ENCODE data around the gene PDAP1. TPM values are rescaled to one million over a fixed set of nuclear protein-coding genes. Genes with fewer than 3 reads are reported as not detected.

The PDAP1 gene
- total and polyA plus RNA-seq, 2 donors from 2014 or later: 84.7 to 119 TPM

DNA sequence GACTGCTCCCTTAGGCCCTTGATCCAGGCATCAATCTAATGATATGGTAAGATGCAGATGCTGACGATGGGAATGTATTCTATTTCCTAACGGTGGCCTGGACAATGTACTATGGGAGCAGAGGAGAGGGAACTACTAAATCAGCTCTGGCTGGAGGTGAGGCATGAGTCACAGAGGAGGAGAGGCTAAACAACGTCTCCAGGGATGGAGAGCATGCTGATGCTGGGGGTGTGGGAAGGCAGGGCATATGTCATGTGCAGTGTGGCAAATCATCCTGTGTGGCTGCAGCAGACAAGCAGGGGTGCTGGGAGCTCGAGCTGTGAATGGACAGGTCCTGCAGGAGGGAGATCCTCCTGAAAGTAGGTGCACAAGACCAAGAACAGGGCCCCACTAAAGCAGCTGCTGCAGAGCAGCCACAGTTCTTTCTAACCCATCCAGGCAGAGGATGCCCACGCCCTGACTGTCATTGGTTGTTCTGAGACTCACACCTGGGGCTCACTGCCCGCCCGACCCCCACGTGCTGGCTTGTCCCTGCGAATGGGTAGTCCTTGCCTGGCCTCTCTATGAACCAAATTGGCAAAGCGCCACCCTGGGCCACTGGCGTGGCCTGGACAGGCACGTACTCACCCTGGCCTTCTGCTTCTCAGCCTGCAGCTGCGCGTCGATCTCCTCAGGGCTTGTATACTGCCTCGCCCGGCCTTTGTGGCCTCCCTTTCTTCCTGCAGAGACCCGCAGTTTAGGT lies 4.0 kb downstream of the PDAP1 start:
- Histone ChIP-seq H3K4me1 (ENCODE audit: control insufficient read depth in 2 of 3, insufficient read depth in 2 of 3, low read depth in 1 of 3, low read length in 3 of 3) (peaks cover 0 to 23% (median 8%) of the 10 kb centered on the region in 3 donors), H3K27ac (ENCODE audit: low read depth in 2 of 2, low read length in 2 of 2) (no peak overlapping the region), H3K9me3 (ENCODE audit: control insufficient read depth in 2 of 3, insufficient read depth in 1 of 3, low read length in 3 of 3) (no peaks in the 10 kb centered on the region), H3K4me3 (ENCODE audit: low read length in 3 of 3) (no peak overlapping the region), H3K27me3 (ENCODE audit: control insufficient read depth, insufficient read depth, low read length) (no peaks in the 10 kb centered on the region), H3K9ac (ENCODE audit: low read length in 3 of 3) (no peak overlapping the region), H3K36me3 (ENCODE audit: control insufficient read depth in 2 of 3, insufficient read depth in 3 of 3, low read length in 3 of 3) (peaks cover 5 to 33% (median 27%) of the 10 kb centered on the region in 3 donors)
- DNase-seq (no peak), FAIRE-seq (no peak)
- TF ChIP-seq, protein P1, sequence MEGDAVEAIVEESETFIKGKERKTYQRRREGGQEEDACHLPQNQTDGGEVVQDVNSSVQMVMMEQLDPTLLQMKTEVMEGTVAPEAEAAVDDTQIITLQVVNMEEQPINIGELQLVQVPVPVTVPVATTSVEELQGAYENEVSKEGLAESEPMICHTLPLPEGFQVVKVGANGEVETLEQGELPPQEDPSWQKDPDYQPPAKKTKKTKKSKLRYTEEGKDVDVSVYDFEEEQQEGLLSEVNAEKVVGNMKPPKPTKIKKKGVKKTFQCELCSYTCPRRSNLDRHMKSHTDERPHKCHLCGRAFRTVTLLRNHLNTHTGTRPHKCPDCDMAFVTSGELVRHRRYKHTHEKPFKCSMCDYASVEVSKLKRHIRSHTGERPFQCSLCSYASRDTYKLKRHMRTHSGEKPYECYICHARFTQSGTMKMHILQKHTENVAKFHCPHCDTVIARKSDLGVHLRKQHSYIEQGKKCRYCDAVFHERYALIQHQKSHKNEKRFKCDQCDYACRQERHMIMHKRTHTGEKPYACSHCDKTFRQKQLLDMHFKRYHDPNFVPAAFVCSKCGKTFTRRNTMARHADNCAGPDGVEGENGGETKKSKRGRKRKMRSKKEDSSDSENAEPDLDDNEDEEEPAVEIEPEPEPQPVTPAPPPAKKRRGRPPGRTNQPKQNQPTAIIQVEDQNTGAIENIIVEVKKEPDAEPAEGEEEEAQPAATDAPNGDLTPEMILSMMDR (IDR thresholded peaks at IDR 0.05; ENCODE audit: borderline replicate concordance, extremely low read depth, insufficient read depth): no peak
- intact Hi-C loops (cut with DNase I): no loop called here

DNA sequence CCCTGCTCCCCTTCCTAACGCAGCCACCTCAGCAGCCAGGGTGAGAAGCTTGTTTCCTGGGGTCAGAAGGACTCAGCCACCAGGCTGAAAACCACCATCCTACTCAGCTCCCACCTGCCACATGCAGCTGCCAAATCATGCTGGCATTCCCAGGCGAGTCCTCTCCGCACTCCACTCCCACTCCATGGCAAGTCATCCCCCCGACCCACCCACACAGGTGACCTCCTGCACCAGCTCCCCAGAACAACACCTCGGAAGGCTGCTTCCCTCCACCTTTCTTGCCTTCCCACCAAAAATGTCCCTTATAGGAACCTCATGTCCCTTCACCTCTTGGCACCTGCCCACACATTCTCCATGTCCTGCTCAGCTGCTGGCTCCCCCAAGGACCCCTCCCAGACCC lies 4.6 kb downstream of the PDAP1 start:
- DNase-seq (no peak), FAIRE-seq (no peak)
- no peak overlapping the region for H3K27ac ChIP-seq (ENCODE audit: low read depth in 2 of 2, low read length in 2 of 2)
- H3K4me3 ChIP-seq (ENCODE audit: low read length in 3 of 3): no peak overlapping the region
- H3K36me3 ChIP-seq (ENCODE audit: control insufficient read depth in 2 of 3, insufficient read depth in 3 of 3, low read length in 3 of 3): peaks cover 5 to 39% (median 27%) of the 10 kb centered on the region in 3 donors
- H3K9ac ChIP-seq (ENCODE audit: low read length in 3 of 3): no peak overlapping the region
- TF ChIP-seq, protein P1 (IDR thresholded peaks at IDR 0.05; ENCODE audit: borderline replicate concordance, extremely low read depth, insufficient read depth): no peak
- no peaks in the 10 kb centered on the region for H3K9me3 ChIP-seq (ENCODE audit: control insufficient read depth in 2 of 3, insufficient read depth in 1 of 3, low read length in 3 of 3)
- intact Hi-C loops (cut with DNase I): no loop called here
- no peaks in the 10 kb centered on the region for H3K27me3 ChIP-seq (ENCODE audit: control insufficient read depth, insufficient read depth, low read length)
- H3K4me1 ChIP-seq (ENCODE audit: control insufficient read depth in 2 of 3, insufficient read depth in 2 of 3, low read depth in 1 of 3, low read length in 3 of 3): peaks cover 0 to 20% (median 8%) of the 10 kb centered on the region in 3 donors

DNA sequence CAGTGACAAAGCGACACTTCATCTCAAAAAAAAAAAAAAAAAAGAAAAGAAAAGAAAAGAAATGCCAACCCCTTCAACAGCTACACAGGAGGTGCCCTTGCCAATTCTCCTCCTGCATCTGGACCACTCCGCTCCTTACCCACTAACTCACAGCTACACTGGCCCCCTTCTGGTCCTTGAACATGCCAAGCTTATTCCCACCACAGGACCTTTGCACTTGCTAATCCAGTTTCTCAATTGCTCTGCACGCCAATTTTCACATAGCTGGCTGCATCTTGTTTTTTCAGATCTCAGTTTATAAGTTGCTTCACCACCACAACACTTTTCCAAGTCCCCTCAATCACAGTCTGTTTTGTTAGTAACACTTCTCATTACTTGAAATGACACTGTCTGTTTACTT lies 5.5 kb downstream of the PDAP1 start:
- FAIRE-seq (no peak), DNase-seq (no peak)
- TF ChIP-seq, protein P1 (IDR thresholded peaks at IDR 0.05; ENCODE audit: borderline replicate concordance, extremely low read depth, insufficient read depth): no peak
- Histone ChIP-seq H3K4me1 (ENCODE audit: control insufficient read depth in 2 of 3, insufficient read depth in 2 of 3, low read depth in 1 of 3, low read length in 3 of 3) (peaks cover 0 to 20% (median 8%) of the 10 kb centered on the region in 3 donors), H3K36me3 (ENCODE audit: control insufficient read depth in 2 of 3, insufficient read depth in 3 of 3, low read length in 3 of 3) (peaks cover 5 to 40% (median 29%) of the 10 kb centered on the region in 3 donors), H3K4me3 (ENCODE audit: low read length in 3 of 3) (no peak overlapping the region), H3K27ac (ENCODE audit: low read depth in 2 of 2, low read length in 2 of 2) (no peak overlapping the region), H3K27me3 (ENCODE audit: control insufficient read depth, insufficient read depth, low read length) (no peaks in the 10 kb centered on the region), H3K9me3 (ENCODE audit: control insufficient read depth in 2 of 3, insufficient read depth in 1 of 3, low read length in 3 of 3) (no peaks in the 10 kb centered on the region), H3K9ac (ENCODE audit: low read length in 3 of 3) (no peak overlapping the region)
- intact Hi-C loops (cut with DNase I): no loop called here

Measured in kidney (tissue), 14 donors.